Gastroesophageal sphincter (tissue), 3 donors: ENCODE data around the gene CACNA1F.

Source experiments
- POLR2A ChIP-seq, 2 donors: fragments of 450-650 bp; IDR thresholded peaks; one replicate each; pipeline ENCODE4 v1.6.1; 2017; ENCODE audit warnings: antibody characterized with exemption in 2 of 2, mild to moderate bottlenecking in 2 of 2, moderate library complexity in 1 of 2
- POLR2AphosphoS5 ChIP-seq: sonication (generic); formaldehyde crosslinking; IDR thresholded peaks from one replicate; pipeline ENCODE4 v1.6.1; 2017; ENCODE audit warnings: antibody characterized with exemption
- TF ChIP-seq, protein P1 (sequence below), 4 experiments: fragments of 200-600 bp in 2 of 4; fragments of 450-650 bp in 2 of 4; sonication (generic) in 1 of 4; IDR thresholded peaks; one replicate each; pipeline ENCODE4 v1.5.1; 2017 to 2019; ENCODE audit warnings: antibody characterized with exemption in 4 of 4, mild to moderate bottlenecking in 2 of 4, moderate library complexity in 2 of 4

DNA sequence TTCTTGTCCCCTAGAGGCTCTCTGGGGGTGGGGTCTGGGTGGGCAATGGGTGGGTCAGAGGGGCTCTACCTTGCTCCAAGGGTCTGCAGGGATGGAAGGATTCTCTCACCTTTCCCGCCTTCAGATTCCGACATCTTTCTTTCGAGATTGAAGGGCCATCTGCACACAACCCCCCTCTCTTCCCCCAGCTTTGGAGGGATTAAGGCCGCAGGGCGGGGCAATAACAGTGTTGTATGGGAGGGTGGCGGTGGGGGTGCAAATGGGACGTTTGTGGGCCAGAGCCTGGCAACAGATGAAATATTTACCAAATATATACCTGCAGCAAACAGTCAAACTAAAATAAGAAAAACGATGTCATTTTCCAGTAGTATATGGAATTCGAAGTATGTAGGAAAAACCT, at the start of gene CACNA1F:
- TF ChIP-seq, protein P1, sequence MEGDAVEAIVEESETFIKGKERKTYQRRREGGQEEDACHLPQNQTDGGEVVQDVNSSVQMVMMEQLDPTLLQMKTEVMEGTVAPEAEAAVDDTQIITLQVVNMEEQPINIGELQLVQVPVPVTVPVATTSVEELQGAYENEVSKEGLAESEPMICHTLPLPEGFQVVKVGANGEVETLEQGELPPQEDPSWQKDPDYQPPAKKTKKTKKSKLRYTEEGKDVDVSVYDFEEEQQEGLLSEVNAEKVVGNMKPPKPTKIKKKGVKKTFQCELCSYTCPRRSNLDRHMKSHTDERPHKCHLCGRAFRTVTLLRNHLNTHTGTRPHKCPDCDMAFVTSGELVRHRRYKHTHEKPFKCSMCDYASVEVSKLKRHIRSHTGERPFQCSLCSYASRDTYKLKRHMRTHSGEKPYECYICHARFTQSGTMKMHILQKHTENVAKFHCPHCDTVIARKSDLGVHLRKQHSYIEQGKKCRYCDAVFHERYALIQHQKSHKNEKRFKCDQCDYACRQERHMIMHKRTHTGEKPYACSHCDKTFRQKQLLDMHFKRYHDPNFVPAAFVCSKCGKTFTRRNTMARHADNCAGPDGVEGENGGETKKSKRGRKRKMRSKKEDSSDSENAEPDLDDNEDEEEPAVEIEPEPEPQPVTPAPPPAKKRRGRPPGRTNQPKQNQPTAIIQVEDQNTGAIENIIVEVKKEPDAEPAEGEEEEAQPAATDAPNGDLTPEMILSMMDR (IDR thresholded peaks at IDR 0.05), result no peak
- TF ChIP-seq POLR2A (IDR thresholded peaks at IDR 0.05) (no peak), POLR2AphosphoS5 (no peak)
